ENCODE measurements around the gene PTPRA. TPM values are rescaled to one million over a fixed set of nuclear protein-coding genes. Genes with fewer than 3 reads are reported as not detected.

Gene PTPRA
- total and polyA plus RNA-seq, 9 of the 15 experiments (the other 6 are each of a cell fraction or from before 2014, with no cell fraction given) = 3.4 to 80.5 (median 28.0) TPM

DNA sequence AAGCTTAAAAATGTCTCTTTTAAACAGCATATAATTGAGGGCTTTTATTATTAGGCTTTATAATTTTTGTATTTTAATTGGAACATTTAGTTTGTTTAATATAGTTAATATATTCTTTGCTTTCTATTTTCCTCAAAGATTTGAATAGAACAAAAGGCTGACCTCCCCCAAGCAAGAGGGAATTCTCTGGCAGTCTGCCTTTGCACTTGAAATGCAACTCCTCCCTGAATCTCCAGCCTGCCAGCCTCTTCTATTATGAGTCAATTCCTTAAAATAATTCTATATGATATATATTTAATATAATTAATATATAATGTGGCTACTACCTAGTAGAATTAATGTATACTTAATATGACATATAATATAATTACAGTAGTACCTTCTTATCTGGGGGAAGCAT, 69.2 kb downstream of the PTPRA start (continued):
- TF ChIP-seq PPARD (CRISPR knock-in tag; IDR thresholded peaks at IDR 0.05) (no peak), POU5F1 (IDR thresholded peaks at IDR 0.05; ENCODE audit: borderline replicate concordance, low read depth, low read length, partially characterized antibody) (no peak), MED1 (CRISPR knock-in tag; IDR thresholded peaks at IDR 0.05; ENCODE audit: borderline replicate concordance) (no peak)
- TF ChIP-seq, protein P1, sequence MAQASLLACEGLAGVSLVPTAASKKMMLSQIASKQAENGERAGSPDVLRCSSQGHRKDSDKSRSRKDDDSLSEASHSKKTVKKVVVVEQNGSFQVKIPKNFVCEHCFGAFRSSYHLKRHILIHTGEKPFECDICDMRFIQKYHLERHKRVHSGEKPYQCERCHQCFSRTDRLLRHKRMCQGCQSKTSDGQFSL (CRISPR knock-in tag; IDR thresholded peaks at IDR 0.05) = no peak
- TF ChIP-seq, protein P1 (tag; IDR thresholded peaks at IDR 0.05) = no peak

DNA sequence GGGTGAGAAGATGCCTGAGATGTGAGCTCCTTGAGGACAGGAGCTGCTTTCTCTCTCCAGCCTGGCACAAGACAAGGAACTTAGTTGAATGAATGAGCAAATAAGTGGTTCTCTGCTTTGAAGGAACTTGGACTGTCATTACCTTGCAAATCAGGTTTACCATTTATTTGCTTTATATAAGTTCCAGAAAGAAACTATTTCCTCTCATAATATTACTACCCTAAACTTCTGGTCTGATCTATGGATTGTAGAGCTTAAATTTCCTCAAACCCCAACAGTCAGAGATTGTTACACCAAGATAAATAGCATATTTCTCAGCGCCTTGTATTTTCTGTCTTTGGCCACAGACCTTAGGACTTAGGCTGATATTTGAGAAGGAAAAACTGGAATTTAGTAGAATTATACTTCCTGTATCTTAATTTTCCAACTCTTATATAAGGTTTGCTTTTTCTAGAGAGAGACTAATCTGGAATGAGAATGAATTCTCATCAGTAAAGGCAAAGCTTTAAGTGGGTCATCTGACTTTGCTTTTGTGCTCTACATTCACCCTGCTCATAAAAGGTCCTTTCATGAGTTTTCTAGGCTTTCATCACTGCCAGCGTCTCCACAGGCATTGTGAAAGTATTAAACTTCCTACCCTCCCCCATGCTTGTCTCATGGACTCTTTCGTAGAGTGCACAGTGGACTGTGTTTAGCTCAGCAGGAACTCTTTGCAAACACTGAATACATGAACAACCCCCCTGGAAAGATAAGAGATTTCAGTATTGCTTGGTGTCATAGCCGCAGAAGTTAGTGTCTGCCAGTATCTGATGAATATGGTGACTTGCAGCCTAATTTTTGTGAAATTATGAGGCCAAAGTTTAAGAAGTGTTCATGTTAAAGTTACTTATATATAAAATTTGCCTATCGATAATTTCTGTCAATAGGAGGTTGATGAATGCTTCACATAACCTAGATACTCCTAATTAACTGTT, 74.0 kb downstream of the PTPRA start:
- peak; percentile 98 for ATAC-seq
- CTCF ChIA-PET (ENCODE audit: low intra/inter-chr PET ratio) = no interaction called here
- TF ChIP-seq MCM3 (IDR thresholded peaks at IDR 0.05) (no peak), MTA1 (IDR thresholded peaks at IDR 0.05; ENCODE audit: borderline replicate concordance) (no peak; the same call in 1 of the 2 replicates), PRMT5 (CRISPR knock-in tag; IDR thresholded peaks at IDR 0.05) (no peak), RFX1 (IDR thresholded peaks at IDR 0.05) (no peak), JUNB (CRISPR knock-in tag; conservative IDR thresholded peaks at IDR 0.05) (no peak), TCF3 (CRISPR knock-in tag; IDR thresholded peaks at IDR 0.05) (peak; percentile 32), MYC (IDR thresholded peaks at IDR 0.05; ENCODE audit: low read depth, low read length) (no peak), MYC (CRISPR knock-in tag; IDR thresholded peaks at IDR 0.05; ENCODE audit: borderline replicate concordance, low read depth) (no peak), CBFA2T3 (IDR thresholded peaks at IDR 0.05) (peak; percentile 56)
- TF ChIP-seq, protein P2, sequence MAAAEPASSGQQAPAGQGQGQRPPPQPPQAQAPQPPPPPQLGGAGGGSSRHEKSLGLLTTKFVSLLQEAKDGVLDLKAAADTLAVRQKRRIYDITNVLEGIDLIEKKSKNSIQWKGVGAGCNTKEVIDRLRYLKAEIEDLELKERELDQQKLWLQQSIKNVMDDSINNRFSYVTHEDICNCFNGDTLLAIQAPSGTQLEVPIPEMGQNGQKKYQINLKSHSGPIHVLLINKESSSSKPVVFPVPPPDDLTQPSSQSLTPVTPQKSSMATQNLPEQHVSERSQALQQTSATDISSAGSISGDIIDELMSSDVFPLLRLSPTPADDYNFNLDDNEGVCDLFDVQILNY (CRISPR knock-in tag; IDR thresholded peaks at IDR 0.05) = no peak
- TF ChIP-seq, protein P3, sequence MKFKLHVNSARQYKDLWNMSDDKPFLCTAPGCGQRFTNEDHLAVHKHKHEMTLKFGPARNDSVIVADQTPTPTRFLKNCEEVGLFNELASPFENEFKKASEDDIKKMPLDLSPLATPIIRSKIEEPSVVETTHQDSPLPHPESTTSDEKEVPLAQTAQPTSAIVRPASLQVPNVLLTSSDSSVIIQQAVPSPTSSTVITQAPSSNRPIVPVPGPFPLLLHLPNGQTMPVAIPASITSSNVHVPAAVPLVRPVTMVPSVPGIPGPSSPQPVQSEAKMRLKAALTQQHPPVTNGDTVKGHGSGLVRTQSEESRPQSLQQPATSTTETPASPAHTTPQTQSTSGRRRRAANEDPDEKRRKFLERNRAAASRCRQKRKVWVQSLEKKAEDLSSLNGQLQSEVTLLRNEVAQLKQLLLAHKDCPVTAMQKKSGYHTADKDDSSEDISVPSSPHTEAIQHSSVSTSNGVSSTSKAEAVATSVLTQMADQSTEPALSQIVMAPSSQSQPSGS (CRISPR knock-in tag; IDR thresholded peaks at IDR 0.05) = no peak

More for the DNA sequence above, 74.0 kb downstream of the PTPRA start:
- FAIRE-seq (peak; percentile 94), DNase-seq (ENCODE audit: extremely low read depth in 1 of 4, low spot score in 3 of 4) (peak; percentile 30 to 77 (median 54))
- Histone ChIP-seq H4K20me1 (replicated peaks; ENCODE audit: control insufficient read depth, insufficient read depth, low read length) (no peaks in the 10 kb centered on the region), H2AFZ (ENCODE audit: low read depth, low read length) (0 out of 2 replicates have a peak overlapping the region, but pooled peaks have one; percentile 3), H3K27me3 (ENCODE audit: control insufficient read depth in 2 of 2, insufficient read depth in 2 of 2, low read length in 2 of 2) (no peaks in the 10 kb centered on the region), H3K4me2 (ENCODE audit: insufficient read depth, low read length) (peak overlapping the region; percentile 47), H3K9me3 (replicated peaks; ENCODE audit: control insufficient read depth, insufficient read depth, low read depth, low read length) (no peaks in the 10 kb centered on the region), H3K9me1 (ENCODE audit: control insufficient read depth, insufficient read depth, low read length) (no peaks in the 10 kb centered on the region), H3K9ac (ENCODE audit: insufficient read depth in 1 of 2, low read depth in 2 of 2, low read length in 2 of 2) (peak overlapping the region in 1 of 2 experiments; percentile 45; a peak in 2 of 4 replicates), H3K4me3 (no peak overlapping the region), H3K4me1 (replicated peaks in 1 of 2; ENCODE audit: control insufficient read depth in 2 of 2, insufficient read depth in 2 of 2, low read length in 2 of 2) (peaks cover 0 to 15% of the 10 kb centered on the region in 2 experiments), H3K36me3 (ENCODE audit: control insufficient read depth, insufficient read depth, low read length) (peaks cover 7% of the 10 kb centered on the region; the same call in 2 of the 3 replicates), H3K79me2 (ENCODE audit: control insufficient read depth, insufficient read depth, low read length) (peaks cover 15% of the 10 kb centered on the region), H3K27ac (ENCODE audit: extremely low read depth, low read depth, low read length) (peak overlapping the region; percentile 78)
- in situ Hi-C loops (cut with MboI) (no loop called here), intact Hi-C loops (cut with micrococcal nuclease) (no loop called here)
- no TSS peak for BruUV-seq (replicated peaks)
- POLR2A ChIA-PET = interaction anchor here (0.5 to 1.4 kb wide), 5 partner anchors 10 to 1117 kb away, joined by 3 to 5 read pairs (median 4); partner anchors contain the start of gene ZNF343
- WGBS (ENCODE audit: insufficient coverage, low coverage, missing lambda C conversion rate) = 0% methylated on average over 5 of the region's 5 CpGs

Measured in K562 (cell line).